GM12874 (cell line): ENCODE data around the gene MPC1L.
A peak's percentile ranks its signal among the peaks of the same experiment; 100 is the strongest.

Experiments used
- TF ChIP-seq, protein P1 (sequence below): IDR thresholded peaks from 2 replicates; pipeline ENCODE4 v1.5.1; 2011; ENCODE audit warnings: low read depth, mild to moderate bottlenecking, control low read depth, low read length, moderate library complexity; ENCODE audit not compliant: insufficient read depth

MPC1L gene

GRCh38 chrX:40623139-40623536, at the start of gene MPC1L:
Gene MPC1L (plus strand): TSS chrX:40623428. CDS start chrX:40623566, 138 bp downstream.
- TF ChIP-seq, protein P1, sequence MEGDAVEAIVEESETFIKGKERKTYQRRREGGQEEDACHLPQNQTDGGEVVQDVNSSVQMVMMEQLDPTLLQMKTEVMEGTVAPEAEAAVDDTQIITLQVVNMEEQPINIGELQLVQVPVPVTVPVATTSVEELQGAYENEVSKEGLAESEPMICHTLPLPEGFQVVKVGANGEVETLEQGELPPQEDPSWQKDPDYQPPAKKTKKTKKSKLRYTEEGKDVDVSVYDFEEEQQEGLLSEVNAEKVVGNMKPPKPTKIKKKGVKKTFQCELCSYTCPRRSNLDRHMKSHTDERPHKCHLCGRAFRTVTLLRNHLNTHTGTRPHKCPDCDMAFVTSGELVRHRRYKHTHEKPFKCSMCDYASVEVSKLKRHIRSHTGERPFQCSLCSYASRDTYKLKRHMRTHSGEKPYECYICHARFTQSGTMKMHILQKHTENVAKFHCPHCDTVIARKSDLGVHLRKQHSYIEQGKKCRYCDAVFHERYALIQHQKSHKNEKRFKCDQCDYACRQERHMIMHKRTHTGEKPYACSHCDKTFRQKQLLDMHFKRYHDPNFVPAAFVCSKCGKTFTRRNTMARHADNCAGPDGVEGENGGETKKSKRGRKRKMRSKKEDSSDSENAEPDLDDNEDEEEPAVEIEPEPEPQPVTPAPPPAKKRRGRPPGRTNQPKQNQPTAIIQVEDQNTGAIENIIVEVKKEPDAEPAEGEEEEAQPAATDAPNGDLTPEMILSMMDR = no peak

- TF ChIP-seq, protein P1 = peak; percentile 51; the same call in 1 of the 2 replicates
Measured at GRCh38 chrX:40573763-40574162, 49.5 kb upstream of the MPC1L start.

DNA sequence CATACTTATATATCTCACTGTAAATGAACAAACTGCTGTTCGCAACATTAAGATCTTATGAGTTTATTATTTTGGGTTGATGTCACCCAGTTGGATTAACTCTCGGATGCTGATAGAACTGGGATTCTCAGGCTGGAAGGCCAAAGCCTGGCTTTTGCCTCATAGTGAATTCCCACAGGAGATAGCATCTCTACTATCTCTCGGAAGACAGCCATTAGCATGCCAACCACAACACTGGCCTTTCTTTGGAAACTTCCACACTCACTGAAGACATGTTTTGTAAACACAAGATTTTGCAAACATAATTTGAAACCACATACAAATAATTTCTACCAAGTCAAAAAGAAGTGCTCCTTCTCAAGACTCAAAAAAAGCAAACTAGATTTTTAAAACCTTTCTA, 46.9 kb upstream of the MPC1L start:
- TF ChIP-seq, protein P1 = no peak

- TF ChIP-seq, protein P1 = no peak
Measured at GRCh38 chrX:40578039-40578695, 45.1 kb upstream of the MPC1L start.

DNA sequence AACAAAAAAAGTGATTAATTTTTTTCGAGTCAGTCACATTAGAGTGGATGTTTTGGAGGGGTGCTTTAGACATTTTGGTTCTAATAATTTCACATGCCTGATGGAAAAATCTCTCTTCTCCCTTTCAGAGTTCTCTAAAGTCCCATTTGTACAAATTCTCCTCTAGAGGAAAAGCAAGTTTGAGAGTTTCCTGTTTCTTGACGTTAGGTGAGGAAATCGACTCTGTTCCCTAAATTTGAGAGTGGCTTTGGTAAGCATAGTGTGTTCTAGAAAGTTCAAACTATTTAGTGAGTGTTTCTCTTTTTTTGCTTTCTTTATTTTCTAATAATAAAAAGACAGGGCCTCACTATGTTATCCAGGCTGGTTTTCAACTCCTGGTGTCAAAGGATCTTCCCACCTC, 44.1 kb upstream of the MPC1L start:
- TF ChIP-seq, protein P1 = no peak

GRCh38 chrX:40579900-40580536, 43.2 kb upstream of the MPC1L start:
- TF ChIP-seq, protein P1 = no peak

GRCh38 chrX:40580537-40581335, 42.5 kb upstream of the MPC1L start, which contains the start of gene ATP6AP2:
Gene ATP6AP2 (plus strand): TSS chrX:40580970. CDS start chrX:40581066, 96 bp downstream.
- TF ChIP-seq, protein P1 = no peak
